ENCODE measurements around the gene CATSPERD.
"Not testable (repeated sequence)": the region's sequence is repeated elsewhere in the genome, so short reads cannot be mapped to it uniquely, and the experiment has no call there.

CATSPERD gene

GRCh38 chr19:5751709-5752108 lies 31.3 kb downstream of the CATSPERD start:
- Histone ChIP-seq H3K36me3 (ENCODE audit: control insufficient read depth, insufficient read depth, low read length) (no peaks in the 10 kb centered on the region), H3K27ac (ENCODE audit: low read depth, low read length, severe bottlenecking) (no peak overlapping the region), H3K4me3 (ENCODE audit: extremely low read depth, insufficient read depth, low read length, poor library complexity, severe bottlenecking) (no peak overlapping the region), H3K9me3 (ENCODE audit: control insufficient read depth, low read length) (no peaks in the 10 kb centered on the region), H3K4me1 (ENCODE audit: control insufficient read depth, insufficient read depth, low read length, poor library complexity, severe bottlenecking) (no peaks in the 10 kb centered on the region)
- WGBS, 2 experiments (ENCODE audit: insufficient coverage in 2 of 2), result 82 to 91% methylated on average over 3 to 6 of the region's 7 CpGs

DNA sequence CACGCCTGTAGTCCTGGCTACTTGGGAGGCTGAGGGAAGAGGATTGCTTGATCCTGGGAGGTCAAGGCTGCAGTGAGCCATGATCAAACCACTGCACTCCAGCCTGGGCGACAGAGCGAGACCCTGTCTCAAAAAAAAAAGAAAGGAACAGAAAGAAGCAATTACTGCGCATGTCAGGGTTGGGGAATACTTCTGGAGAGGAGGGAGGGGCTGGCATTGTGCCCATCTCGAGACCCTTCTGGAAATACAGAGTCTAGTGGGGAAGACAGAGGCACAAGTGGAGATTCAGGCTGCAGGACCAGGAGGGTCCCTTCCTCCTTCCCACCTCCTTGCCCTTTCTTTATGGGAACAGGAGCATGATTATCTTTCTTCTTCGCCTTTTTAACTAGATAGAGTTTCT lies 33.3 kb downstream of the CATSPERD start:
- Histone ChIP-seq H3K27ac (ENCODE audit: low read depth, low read length, severe bottlenecking) (no peak overlapping the region), H3K36me3 (ENCODE audit: control insufficient read depth, insufficient read depth, low read length) (no peaks in the 10 kb centered on the region), H3K4me3 (ENCODE audit: extremely low read depth, insufficient read depth, low read length, poor library complexity, severe bottlenecking) (no peak overlapping the region), H3K4me1 (ENCODE audit: control insufficient read depth, insufficient read depth, low read length, poor library complexity, severe bottlenecking) (no peaks in the 10 kb centered on the region), H3K9me3 (ENCODE audit: control insufficient read depth, low read length) (no peaks in the 10 kb centered on the region)
- 81 to 91% methylated on average over 3 to 5 of the region's 6 CpGs for WGBS, 2 experiments (ENCODE audit: insufficient coverage in 2 of 2)

DNA sequence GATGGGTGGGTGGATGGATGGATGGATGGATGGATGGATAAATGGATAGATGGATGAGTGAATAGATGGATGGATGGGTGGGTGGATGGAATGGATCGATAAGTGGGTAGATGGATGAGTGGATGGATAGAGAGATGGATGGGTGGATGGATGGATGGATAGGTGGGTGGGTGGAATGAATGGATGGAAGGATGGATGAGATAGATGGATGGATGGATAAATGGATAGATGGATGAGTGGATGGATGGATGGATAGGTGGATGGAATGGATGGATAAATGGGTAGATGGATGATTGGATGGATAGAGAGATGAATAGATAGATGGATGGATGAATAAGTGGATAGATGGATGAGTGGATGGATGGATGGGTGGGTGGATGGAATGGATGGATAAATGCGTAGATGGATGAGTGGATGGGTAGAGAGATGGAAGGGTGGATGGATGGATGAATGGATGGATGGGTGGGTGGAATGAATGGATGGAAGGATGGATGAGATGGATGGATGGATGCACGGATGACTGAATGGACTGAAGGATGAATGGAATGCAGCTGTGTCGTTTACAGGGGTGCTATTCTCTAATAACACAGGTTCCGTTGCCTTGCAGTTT lies 42.3 kb downstream of the CATSPERD start:
- Histone ChIP-seq H3K36me3 (ENCODE audit: control insufficient read depth, insufficient read depth, low read length) (no peaks in the 10 kb centered on the region), H3K4me3 (ENCODE audit: extremely low read depth, insufficient read depth, low read length, poor library complexity, severe bottlenecking) (no peak overlapping the region), H3K4me1 (ENCODE audit: control insufficient read depth, insufficient read depth, low read length, poor library complexity, severe bottlenecking) (no peaks in the 10 kb centered on the region), H3K27ac (ENCODE audit: low read depth, low read length, severe bottlenecking) (no peak overlapping the region), H3K9me3 (ENCODE audit: control insufficient read depth, low read length) (no peaks in the 10 kb centered on the region)
- 88 to 95% methylated on average over 5 of the region's 5 CpGs for WGBS, 2 experiments (ENCODE audit: insufficient coverage in 2 of 2)

DNA sequence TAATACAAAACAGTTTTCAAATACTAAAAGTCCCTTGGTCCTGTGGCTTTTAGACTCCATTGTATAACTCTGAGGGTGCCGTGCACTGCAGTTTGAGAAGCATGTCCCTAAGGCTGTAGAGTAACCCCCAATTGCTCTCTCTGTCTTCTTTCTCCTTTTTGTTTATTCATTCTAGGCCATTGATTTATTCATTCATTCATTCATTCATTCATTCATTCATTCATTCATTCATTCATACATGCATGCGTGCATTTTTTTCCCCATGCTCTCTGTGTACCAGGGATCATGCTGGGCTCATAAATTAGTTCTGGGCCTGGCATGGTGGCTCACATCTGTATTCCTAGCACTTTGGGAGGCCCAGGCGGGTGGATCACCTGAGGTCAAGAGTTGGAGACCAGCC lies 44.8 kb downstream of the CATSPERD start:
- WGBS, 2 experiments (ENCODE audit: insufficient coverage in 2 of 2), result 86 to 100% methylated on average over 2 to 3 of the region's 3 CpGs
- no peaks in the 10 kb centered on the region for H3K4me1 ChIP-seq (ENCODE audit: control insufficient read depth, insufficient read depth, low read length, poor library complexity, severe bottlenecking)
- H3K9me3 ChIP-seq (ENCODE audit: control insufficient read depth, low read length), result no peaks in the 10 kb centered on the region
- no peak overlapping the region for H3K27ac ChIP-seq (ENCODE audit: low read depth, low read length, severe bottlenecking)
- H3K36me3 ChIP-seq (ENCODE audit: control insufficient read depth, insufficient read depth, low read length), result no peaks in the 10 kb centered on the region
- H3K4me3 ChIP-seq (ENCODE audit: extremely low read depth, insufficient read depth, low read length, poor library complexity, severe bottlenecking), result no peak overlapping the region

DNA sequence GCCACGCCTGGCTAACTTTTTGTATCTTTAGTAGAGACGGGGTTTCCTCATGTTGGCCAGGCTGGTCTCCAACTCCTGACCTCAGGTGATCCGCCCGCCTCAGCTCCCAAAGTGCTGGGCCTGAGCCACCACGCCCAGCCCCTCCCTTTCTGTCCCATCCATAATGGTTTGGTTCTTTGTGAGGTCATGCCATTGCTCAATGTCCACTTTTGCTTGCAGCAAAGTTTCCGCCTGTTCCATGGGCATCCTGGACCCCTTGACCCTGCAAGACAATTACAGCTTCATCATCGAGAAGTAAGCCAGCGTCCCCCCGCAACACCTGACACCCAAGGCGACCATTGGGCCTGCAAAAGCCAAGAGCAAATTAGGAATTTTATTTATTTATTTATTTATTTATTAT lies 47.5 kb downstream of the CATSPERD start:
- WGBS, 2 experiments (ENCODE audit: insufficient coverage in 2 of 2), result 94 to 97% methylated on average over 6 to 8 of the region's 10 CpGs
- no peaks in the 10 kb centered on the region for H3K4me1 ChIP-seq (ENCODE audit: control insufficient read depth, insufficient read depth, low read length, poor library complexity, severe bottlenecking)
- H3K36me3 ChIP-seq (ENCODE audit: control insufficient read depth, insufficient read depth, low read length), result no peaks in the 10 kb centered on the region
- no peaks in the 10 kb centered on the region for H3K9me3 ChIP-seq (ENCODE audit: control insufficient read depth, low read length)
- H3K4me3 ChIP-seq (ENCODE audit: extremely low read depth, insufficient read depth, low read length, poor library complexity, severe bottlenecking), result no peak overlapping the region
- H3K27ac ChIP-seq (ENCODE audit: low read depth, low read length, severe bottlenecking), result no peak overlapping the region

DNA sequence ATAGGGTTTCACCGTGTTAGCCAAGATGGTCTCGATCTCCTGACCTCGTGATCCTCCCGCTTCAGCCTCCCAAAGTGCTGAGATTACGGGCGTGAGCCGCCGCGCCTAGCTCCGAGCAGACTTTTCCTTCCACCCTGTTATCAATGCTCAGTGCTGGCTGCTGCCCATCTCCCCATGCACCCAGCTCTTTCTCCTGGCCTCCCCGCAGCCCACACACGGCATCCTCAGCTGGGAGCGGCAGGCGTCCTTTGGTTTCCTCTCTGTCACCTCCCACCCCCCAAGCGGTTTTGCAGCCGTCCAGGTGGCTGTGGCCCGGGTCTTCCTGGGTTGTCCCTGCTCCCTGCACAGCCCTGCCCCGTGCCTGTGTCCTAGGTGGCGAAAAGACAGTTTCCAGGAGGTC lies 52.0 kb downstream of the CATSPERD start:
- Histone ChIP-seq H3K9me3 (ENCODE audit: control insufficient read depth, low read length) (no peaks in the 10 kb centered on the region), H3K27ac (ENCODE audit: low read depth, low read length, severe bottlenecking) (no peak overlapping the region), H3K4me1 (ENCODE audit: control insufficient read depth, insufficient read depth, low read length, poor library complexity, severe bottlenecking) (no peaks in the 10 kb centered on the region), H3K4me3 (ENCODE audit: extremely low read depth, insufficient read depth, low read length, poor library complexity, severe bottlenecking) (no peak overlapping the region), H3K36me3 (ENCODE audit: control insufficient read depth, insufficient read depth, low read length) (no peaks in the 10 kb centered on the region)
- 96 to 97% methylated on average over 17 to 19 of the region's 19 CpGs for WGBS, 2 experiments (ENCODE audit: insufficient coverage in 2 of 2)

- Histone ChIP-seq H3K27ac (ENCODE audit: low read depth, low read length, severe bottlenecking) (no peak overlapping the region), H3K4me1 (ENCODE audit: control insufficient read depth, insufficient read depth, low read length, poor library complexity, severe bottlenecking) (no peaks in the 10 kb centered on the region), H3K36me3 (ENCODE audit: control insufficient read depth, insufficient read depth, low read length) (no peaks in the 10 kb centered on the region), H3K9me3 (ENCODE audit: control insufficient read depth, low read length) (no peaks in the 10 kb centered on the region), H3K4me3 (ENCODE audit: extremely low read depth, insufficient read depth, low read length, poor library complexity, severe bottlenecking) (no peak overlapping the region)
- WGBS, 2 experiments (ENCODE audit: insufficient coverage in 2 of 2), result 97 to 98% methylated on average over 4 to 5 of the region's 5 CpGs
These were observed 52.8 kb downstream of the CATSPERD start for GRCh38 chr19:5773276-5773675.

DNA sequence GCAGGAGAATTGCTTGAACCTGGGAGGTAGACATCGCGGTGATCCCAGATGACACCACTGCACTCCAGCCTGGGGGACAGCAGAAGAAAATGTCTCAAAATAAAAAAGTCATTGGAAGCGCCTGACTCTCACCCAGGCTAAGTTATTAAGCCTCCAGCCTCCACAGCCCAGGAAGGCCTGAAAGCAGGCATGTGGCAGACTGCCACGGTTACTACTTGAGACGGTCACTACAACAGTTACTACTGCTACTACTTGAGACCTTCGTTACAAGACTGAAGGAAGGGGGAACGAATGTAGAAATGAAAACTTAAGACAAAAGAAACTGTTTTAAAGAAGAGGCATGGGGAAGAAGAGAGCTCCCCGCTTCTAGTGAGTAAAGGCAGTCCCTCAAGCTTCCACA lies 54.5 kb downstream of the CATSPERD start:
- WGBS, 2 experiments (ENCODE audit: insufficient coverage in 2 of 2), result 87 to 95% methylated on average over 5 to 6 of the region's 8 CpGs

GRCh38 chr19:5775668-5776309 lies 55.4 kb downstream of the CATSPERD start:
- WGBS, 2 experiments (ENCODE audit: insufficient coverage in 2 of 2), result 85 to 89% methylated on average over 14 to 16 of the region's 17 CpGs

More for the DNA sequence above, 54.5 kb downstream of the CATSPERD start:
- H3K4me1 ChIP-seq (ENCODE audit: control insufficient read depth, insufficient read depth, low read length, poor library complexity, severe bottlenecking), result no peaks in the 10 kb centered on the region
- no peaks in the 10 kb centered on the region for H3K36me3 ChIP-seq (ENCODE audit: control insufficient read depth, insufficient read depth, low read length)
- no peak overlapping the region for H3K27ac ChIP-seq (ENCODE audit: low read depth, low read length, severe bottlenecking)
- H3K4me3 ChIP-seq (ENCODE audit: extremely low read depth, insufficient read depth, low read length, poor library complexity, severe bottlenecking), result no peak overlapping the region
- no peaks in the 10 kb centered on the region for H3K9me3 ChIP-seq (ENCODE audit: control insufficient read depth, low read length)

GRCh38 chr19:5778402-5778801 lies 58.0 kb downstream of the CATSPERD start:
- 92% methylated on average over 10 to 15 of the region's 17 CpGs for WGBS, 2 experiments (ENCODE audit: insufficient coverage in 2 of 2)
- Histone ChIP-seq H3K4me3 (ENCODE audit: extremely low read depth, insufficient read depth, low read length, poor library complexity, severe bottlenecking) (no peak overlapping the region), H3K4me1 (ENCODE audit: control insufficient read depth, insufficient read depth, low read length, poor library complexity, severe bottlenecking) (no peaks in the 10 kb centered on the region), H3K9me3 (ENCODE audit: control insufficient read depth, low read length) (no peaks in the 10 kb centered on the region), H3K36me3 (ENCODE audit: control insufficient read depth, insufficient read depth, low read length) (peaks cover 4% of the 10 kb centered on the region), H3K27ac (ENCODE audit: low read depth, low read length, severe bottlenecking) (no peak overlapping the region)

More at GRCh38 chr19:5775668-5776309, 55.4 kb downstream of the CATSPERD start:
- Histone ChIP-seq H3K36me3 (ENCODE audit: control insufficient read depth, insufficient read depth, low read length) (no peaks in the 10 kb centered on the region), H3K4me1 (ENCODE audit: control insufficient read depth, insufficient read depth, low read length, poor library complexity, severe bottlenecking) (no peaks in the 10 kb centered on the region), H3K4me3 (ENCODE audit: extremely low read depth, insufficient read depth, low read length, poor library complexity, severe bottlenecking) (no peak overlapping the region), H3K27ac (ENCODE audit: low read depth, low read length, severe bottlenecking) (no peak overlapping the region), H3K9me3 (ENCODE audit: control insufficient read depth, low read length) (no peaks in the 10 kb centered on the region)

- 96 to 97% methylated on average over 8 to 11 of the region's 11 CpGs for WGBS, 2 experiments (ENCODE audit: insufficient coverage in 2 of 2)
- H3K4me1 ChIP-seq (ENCODE audit: control insufficient read depth, insufficient read depth, low read length, poor library complexity, severe bottlenecking), result not testable (repeated sequence)
- peaks cover 25% of the 10 kb centered on the region for H3K36me3 ChIP-seq (ENCODE audit: control insufficient read depth, insufficient read depth, low read length)
These were observed 60.5 kb downstream of the CATSPERD start for GRCh38 chr19:5780916-5781315.

More at GRCh38 chr19:5780916-5781315, 60.5 kb downstream of the CATSPERD start:
- H3K27ac ChIP-seq (ENCODE audit: low read depth, low read length, severe bottlenecking); H3K4me3 ChIP-seq (ENCODE audit: extremely low read depth, insufficient read depth, low read length, poor library complexity, severe bottlenecking); H3K9me3 ChIP-seq (ENCODE audit: control insufficient read depth, low read length): not testable (repeated sequence)
